ENCODE measurements around the gene UBE2Q1.

Gene UBE2Q1

DNA sequence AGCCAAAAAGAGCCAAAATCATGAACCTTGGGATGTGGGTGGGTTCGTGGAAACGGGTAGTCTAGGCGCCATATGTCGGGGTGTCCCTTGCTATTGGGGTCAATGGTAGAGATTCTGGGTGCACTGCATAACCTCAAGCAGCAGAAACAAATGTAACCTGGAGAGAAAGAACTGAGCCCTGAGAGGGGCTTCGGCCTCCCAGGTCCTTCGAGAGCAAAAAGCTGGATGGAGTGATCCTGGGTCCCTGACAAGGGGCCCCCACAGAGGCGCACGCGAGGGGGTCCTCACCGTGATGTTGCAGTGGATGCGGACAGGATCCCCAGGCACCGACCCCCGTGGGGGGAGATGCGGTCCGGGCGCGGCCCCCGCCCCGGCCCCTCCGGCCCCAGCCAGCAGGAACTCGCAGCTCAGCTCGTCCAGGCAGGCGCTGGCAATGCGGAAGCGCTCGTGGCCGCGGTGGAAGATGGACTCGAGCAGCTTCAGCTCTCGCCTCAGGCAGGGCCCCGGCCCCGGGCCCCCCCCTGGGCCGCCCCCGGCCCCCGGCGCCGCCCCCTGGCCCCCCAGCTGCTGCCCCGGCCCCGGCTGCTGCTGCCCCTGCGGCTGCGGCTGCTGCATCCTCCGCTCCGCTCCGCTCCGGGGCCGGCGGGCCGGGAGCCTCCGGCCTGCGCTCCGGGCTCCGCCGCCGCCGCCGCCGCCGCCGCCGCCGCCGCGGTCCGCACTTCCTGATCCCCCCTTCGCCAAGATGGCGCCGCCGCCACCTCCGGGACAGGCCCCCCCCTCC lies at the start of gene UBE2Q1:
Gene UBE2Q1, minus strand, starts transcription at position 724 of the 781 bp plus-strand sequence. Its CDS starts 109 bp downstream, at position 615.
- DNase-seq (ENCODE audit: low spot score) = peak; percentile 75

GRCh38 chr1:154607609-154608396 lies 49.3 kb upstream of the UBE2Q1 start, which contains the start of gene ADAR:
TSS of gene ADAR (minus strand) at chr1:154608186. CDS start at chr1:154608006, 180 bp downstream.
- peak; percentile 81 for DNase-seq (ENCODE audit: low spot score)

GRCh38 chr1:154607106-154607608 lies 48.7 kb upstream of the UBE2Q1 start:
- DNase-seq (ENCODE audit: low spot score) = no peak

DNA sequence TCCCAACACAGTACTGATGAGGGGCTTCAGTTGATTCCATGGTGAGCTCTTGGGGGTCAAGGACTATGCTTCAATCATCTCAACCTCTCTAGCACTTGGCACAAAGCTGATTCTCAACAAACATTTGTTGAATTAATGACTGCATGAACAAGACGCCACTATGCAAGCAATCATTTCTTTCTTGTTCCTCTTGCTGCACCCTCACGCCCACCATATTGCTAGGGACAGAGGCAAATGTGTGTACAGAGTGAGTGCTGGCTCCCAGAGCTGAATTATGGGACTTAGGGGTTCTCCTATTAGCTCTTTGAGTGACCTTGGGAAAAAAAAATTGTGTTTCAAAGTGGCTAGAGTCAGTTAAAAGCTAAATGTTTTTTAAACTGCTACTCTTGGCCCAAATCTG lies 47.1 kb upstream of the UBE2Q1 start:
- DNase-seq (ENCODE audit: low spot score) = no peak

- no peak for DNase-seq (ENCODE audit: low spot score)
Measured at GRCh38 chr1:154603317-154603716, 44.9 kb upstream of the UBE2Q1 start.

- DNase-seq (ENCODE audit: low spot score) = no peak
Measured at GRCh38 chr1:154599658-154600057, 41.2 kb upstream of the UBE2Q1 start.

- DNase-seq (ENCODE audit: low spot score) = no peak
Measured at GRCh38 chr1:154598871-154599635, 40.6 kb upstream of the UBE2Q1 start.

DNA sequence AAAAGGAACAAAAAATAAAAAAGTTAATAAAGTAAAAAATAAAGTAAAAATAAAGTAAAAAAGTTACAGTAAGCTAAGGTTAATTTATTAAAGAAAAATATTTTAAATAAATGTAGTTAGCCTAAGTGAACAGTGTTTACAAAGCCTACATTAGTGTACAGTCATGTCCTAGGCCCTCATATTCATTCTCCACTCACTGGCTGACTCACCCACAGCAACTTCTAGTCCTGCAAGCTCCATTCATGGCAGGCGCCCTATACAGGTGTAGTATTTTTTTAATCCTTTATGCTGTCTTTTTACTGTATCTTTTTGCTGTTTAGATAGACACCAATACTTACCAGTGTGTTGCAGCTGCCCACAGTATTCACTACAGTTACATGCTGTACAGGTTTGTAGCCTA lies 37.2 kb upstream of the UBE2Q1 start:
- DNase-seq (ENCODE audit: low spot score) = no peak

- DNase-seq (ENCODE audit: low spot score) = no peak
Measured at GRCh38 chr1:154594811-154595210, 36.3 kb upstream of the UBE2Q1 start.

DNA sequence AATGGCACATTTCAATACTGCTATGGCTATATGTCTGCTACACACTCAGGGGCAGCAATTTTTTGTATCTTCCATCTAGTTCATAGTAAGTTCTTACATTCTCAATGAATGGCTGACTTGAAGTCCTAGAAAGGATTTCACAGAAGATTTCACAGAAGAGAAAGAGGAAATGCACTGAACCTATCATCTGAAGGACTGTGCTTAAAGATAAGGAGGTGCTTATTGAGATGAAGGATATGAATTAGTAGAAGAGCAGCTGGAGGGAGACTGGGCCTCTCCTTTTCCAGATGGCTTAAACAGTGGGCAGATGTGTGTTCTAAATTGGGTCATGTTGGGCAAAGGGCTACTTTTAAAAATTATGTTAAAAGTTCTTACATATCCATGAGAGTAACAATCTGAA lies 34.9 kb upstream of the UBE2Q1 start:
- no peak for DNase-seq (ENCODE audit: low spot score)

DNA sequence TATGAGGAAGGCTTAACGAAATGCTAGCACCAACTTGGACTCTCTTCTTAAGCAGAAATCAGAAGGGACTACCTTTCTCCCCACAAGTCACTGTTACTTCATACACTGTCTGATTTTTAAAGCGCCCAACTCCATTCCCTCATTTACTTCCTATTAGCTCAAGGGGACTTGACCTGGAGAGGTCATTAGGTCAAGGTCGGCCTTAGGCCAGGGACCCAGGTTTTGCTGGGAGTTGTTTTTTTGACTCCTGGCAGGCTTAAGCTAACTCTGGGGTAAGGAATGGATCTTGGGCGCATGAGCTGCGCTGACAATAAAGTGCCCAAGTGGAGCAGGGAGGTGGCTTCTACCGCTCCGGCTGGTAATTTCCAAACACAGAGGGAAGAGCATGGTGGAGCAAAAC lies 32.7 kb upstream of the UBE2Q1 start:
- no peak for DNase-seq (ENCODE audit: low spot score)

DNA sequence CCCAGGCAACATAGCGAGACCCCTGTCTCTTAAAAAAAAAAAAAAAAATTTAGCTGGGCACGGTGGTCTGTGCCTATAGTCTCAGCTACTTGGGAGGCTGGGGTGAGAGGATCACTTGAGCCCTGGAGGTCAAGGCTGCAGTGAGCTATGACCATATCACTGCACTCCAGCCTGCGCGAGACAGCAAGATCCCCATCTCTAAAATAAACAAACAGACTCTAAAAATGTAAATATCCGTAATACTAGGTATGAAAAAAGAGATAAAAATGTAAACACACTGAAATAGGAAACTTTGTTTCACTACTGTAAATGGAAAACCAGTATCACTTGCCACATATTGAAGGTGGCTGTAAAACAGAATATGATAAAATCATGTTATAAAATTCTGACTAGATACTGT lies 32.3 kb upstream of the UBE2Q1 start:
- no peak for DNase-seq (ENCODE audit: low spot score)

- no peak for DNase-seq (ENCODE audit: low spot score)
Measured at GRCh38 chr1:154589780-154590179, 31.3 kb upstream of the UBE2Q1 start.

DNA sequence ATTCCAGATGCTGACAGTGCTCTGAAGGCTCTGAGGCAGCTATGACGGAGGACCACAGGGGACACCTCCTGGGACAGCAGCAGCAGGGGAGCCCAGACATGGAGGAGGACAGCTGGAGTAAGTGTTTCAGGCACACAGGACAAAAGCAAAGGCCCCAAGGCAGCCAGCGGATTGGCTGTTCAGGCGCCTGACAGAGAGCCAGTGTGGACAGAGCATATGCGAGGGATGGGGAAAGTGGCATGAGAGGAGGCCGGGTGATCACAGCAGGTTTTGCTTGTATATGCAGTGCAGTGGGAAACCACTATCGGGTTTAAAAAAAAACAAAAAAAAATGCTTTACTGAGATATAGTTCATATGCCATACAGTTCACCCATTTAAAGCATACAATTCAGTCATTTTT lies 28.2 kb upstream of the UBE2Q1 start:
- no peak for DNase-seq (ENCODE audit: low spot score)

DNA sequence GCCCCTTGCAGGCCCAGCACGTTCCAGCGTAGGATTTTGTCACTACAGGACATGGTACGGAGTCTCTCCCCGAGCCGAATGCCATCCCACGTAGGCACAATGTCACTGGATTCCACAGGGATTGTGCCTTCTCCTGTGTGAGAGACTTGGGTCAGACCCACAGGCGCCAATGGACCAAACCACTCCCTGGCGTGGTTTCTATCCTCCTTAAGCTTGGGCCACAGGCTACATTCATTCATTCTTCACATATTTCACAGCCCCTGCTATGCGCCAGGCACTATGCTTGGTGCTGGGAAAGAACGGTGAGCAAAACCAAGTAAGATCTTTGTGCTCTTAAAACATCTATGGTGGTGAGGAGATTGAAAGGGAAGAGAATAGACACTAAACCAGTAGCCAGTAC lies 27.8 kb upstream of the UBE2Q1 start:
- DNase-seq (ENCODE audit: low spot score) = no peak

DNA sequence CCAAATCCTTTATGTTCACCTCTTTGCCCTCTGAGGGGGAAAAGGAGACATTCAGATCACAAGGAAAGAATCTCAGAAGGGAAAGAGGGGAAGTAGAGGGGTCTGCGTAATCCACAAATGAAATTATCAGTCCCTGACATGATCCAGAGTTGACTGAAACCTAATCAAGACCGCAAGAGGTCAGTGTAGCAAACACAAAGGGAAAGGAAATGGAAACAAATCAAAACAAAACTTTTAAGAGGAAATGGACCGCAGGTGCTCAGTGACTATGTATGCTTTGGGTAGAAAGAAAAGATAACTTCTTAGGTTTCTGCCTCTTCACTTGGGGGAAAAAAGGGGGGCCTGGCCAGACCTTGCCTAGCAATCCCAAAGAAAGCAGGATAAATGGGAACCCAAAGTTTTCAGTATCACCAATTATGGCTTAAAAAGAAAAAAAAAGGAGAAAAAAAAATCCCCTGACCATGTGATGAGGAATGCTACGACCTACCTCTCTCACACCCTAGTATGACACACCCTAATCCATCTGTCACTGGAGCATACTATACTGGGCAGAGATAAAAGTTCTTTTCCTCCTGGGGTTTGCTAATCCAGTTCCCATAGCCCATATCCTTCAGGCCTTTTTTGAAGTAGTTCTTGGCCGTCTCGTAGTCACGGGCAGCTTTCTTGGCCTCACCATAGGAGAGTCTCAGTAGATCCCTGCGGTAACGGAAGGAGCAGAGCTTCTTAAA lies 26.0 kb upstream of the UBE2Q1 start:
- no peak for DNase-seq (ENCODE audit: low spot score)

GRCh38 chr1:154583773-154584172 lies 25.3 kb upstream of the UBE2Q1 start:
- DNase-seq (ENCODE audit: low spot score) = no peak

- DNase-seq (ENCODE audit: low spot score) = no peak
Measured at GRCh38 chr1:154582885-154583284, 24.4 kb upstream of the UBE2Q1 start.

DNA sequence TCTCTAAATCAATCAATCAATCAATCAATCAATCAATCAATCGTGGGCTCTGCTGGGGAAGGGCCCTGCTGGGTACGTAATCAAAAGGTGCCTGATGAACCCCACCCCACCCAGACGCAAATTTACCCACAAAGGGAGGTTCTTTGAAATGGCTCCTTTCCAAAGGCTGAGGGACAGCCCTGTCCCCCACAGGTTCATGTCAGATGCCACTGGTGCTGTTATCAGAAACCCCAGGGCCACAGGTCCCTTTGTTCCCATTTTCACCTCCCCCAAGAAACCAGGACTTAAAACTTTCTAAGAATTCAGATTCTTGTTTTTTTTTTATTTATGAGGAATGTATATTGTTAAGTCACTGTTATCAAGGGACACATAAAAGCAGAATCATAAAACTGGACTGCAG lies 23.3 kb upstream of the UBE2Q1 start:
- DNase-seq (ENCODE audit: low spot score) = no peak

DNA sequence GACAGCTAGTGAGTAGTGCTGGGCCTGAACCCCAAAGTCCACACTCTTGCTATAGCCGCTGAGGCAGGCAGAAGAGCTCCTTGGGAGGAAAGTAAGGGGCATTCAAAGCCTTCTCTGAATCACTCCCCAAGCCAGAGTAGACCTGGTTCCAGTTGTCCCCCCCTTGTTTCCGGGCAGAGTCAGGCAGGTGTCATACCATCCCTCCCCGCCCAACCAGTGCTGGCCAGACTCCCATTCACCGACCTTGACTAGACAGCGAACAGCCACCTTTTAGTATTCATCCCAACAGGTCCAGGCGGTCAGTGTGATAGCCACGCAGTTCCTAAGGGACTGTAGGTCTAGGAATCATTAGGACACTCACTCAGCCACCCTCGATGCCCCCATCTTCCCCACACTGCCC lies 20.9 kb upstream of the UBE2Q1 start:
- no peak for DNase-seq (ENCODE audit: low spot score)

- no peak for DNase-seq (ENCODE audit: low spot score)
Measured at GRCh38 chr1:154578058-154578418, 19.6 kb upstream of the UBE2Q1 start.

All from ecto neural progenitor cell (in vitro differentiated cells).